ENCODE data around the gene TLK2.

The TLK2 gene

DNA sequence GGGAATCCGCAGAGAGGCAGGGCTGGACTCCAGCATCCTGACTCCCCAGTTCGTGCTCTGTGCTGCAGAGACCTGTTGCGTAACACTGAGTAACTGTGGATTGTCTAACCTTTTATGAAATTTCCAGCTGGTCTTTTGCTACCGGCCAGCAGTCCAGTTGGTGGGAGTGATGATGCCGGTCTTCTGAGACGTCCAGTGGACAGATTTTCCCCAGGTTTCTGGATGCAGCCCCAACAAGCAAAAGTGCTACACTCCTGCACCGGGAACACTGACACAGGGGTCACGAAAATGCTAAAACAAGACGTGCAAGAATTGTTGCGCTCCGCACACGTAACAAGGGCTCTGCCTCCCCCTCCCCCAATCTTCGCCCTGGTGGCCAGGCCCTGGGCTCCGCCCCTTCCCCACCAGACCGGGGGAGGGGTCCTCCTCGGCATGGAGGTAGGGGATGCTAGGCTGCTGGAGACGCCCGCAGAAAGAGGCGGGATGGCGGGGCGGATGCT, 148.1 kb downstream of the TLK2 start:
- H3K4me1 ChIP-seq (ENCODE audit: control insufficient read depth, insufficient read depth, low read length) = 0 out of 2 replicates have a peak, but pooled peaks cover 2% of the 10 kb centered on the region
- no peaks in the 10 kb centered on the region for H3K9me3 ChIP-seq (ENCODE audit: control insufficient read depth, insufficient read depth, low read depth, low read length)
- TF ChIP-seq ZNF473 (tag by site-specific recombination; IDR thresholded peaks at IDR 0.05) (no peak), ZBTB1 (tag by site-specific recombination; IDR thresholded peaks at IDR 0.05) (0 out of 2 replicates have a peak, but pooled peaks have one; percentile 21), ZNF324 (tag by site-specific recombination; IDR thresholded peaks at IDR 0.05) (no peak), ZNF549 (tag by site-specific recombination; IDR thresholded peaks at IDR 0.05) (no peak), ZNF76 (tag by site-specific recombination; IDR thresholded peaks at IDR 0.05; ENCODE audit: borderline replicate concordance, low read depth) (no peak), ZNF138 (tag by site-specific recombination; IDR thresholded peaks at IDR 0.05; ENCODE audit: borderline replicate concordance) (no peak), KLF9 (tag by site-specific recombination; IDR thresholded peaks at IDR 0.05; ENCODE audit: low read depth) (peak; percentile 72), ZNF175 (tag by site-specific recombination; IDR thresholded peaks at IDR 0.05) (no peak), ZNF707 (tag by site-specific recombination; IDR thresholded peaks at IDR 0.05) (no peak), ZNF544 (tag by site-specific recombination; IDR thresholded peaks at IDR 0.05) (no peak), ZNF302 (tag by site-specific recombination; IDR thresholded peaks at IDR 0.05; ENCODE audit: low read depth) (no peak), KLF10 (tag by site-specific recombination; IDR thresholded peaks at IDR 0.05) (no peak), SCRT1 (tag by site-specific recombination; IDR thresholded peaks at IDR 0.05; ENCODE audit: borderline replicate concordance) (peak; percentile 72; the same call in 1 of the 2 replicates), ZEB2 (tag by site-specific recombination; IDR thresholded peaks at IDR 0.05) (no peak), SCRT2 (tag by site-specific recombination; IDR thresholded peaks at IDR 0.05) (peak; percentile 88), KLF16 (tag by site-specific recombination; IDR thresholded peaks at IDR 0.05) (no peak)
- TF ChIP-seq, protein P1, sequence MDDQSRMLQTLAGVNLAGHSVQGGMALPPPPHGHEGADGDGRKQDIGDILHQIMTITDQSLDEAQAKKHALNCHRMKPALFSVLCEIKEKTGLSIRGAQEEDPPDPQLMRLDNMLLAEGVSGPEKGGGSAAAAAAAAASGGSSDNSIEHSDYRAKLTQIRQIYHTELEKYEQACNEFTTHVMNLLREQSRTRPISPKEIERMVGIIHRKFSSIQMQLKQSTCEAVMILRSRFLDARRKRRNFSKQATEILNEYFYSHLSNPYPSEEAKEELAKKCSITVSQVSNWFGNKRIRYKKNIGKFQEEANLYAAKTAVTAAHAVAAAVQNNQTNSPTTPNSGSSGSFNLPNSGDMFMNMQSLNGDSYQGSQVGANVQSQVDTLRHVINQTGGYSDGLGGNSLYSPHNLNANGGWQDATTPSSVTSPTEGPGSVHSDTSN (CRISPR knock-in tag; IDR thresholded peaks at IDR 0.05) = peak; percentile 61; the same call in 1 of the 2 replicates
- TF ChIP-seq, protein P2, sequence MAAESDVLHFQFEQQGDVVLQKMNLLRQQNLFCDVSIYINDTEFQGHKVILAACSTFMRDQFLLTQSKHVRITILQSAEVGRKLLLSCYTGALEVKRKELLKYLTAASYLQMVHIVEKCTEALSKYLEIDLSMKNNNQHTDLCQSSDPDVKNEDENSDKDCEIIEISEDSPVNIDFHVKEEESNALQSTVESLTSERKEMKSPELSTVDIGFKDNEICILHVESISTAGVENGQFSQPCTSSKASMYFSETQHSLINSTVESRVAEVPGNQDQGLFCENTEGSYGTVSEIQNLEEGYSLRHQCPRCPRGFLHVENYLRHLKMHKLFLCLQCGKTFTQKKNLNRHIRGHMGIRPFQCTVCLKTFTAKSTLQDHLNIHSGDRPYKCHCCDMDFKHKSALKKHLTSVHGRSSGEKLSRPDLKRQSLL (tag by site-specific recombination; IDR thresholded peaks at IDR 0.05) = 0 out of 2 replicates have a peak, but pooled peaks have one; percentile 27
- TF ChIP-seq, protein P3, sequence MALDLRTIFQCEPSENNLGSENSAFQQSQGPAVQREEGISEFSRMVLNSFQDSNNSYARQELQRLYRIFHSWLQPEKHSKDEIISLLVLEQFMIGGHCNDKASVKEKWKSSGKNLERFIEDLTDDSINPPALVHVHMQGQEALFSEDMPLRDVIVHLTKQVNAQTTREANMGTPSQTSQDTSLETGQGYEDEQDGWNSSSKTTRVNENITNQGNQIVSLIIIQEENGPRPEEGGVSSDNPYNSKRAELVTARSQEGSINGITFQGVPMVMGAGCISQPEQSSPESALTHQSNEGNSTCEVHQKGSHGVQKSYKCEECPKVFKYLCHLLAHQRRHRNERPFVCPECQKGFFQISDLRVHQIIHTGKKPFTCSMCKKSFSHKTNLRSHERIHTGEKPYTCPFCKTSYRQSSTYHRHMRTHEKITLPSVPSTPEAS (tag by site-specific recombination; IDR thresholded peaks at IDR 0.05) = no peak
- TF ChIP-seq, protein P4, sequence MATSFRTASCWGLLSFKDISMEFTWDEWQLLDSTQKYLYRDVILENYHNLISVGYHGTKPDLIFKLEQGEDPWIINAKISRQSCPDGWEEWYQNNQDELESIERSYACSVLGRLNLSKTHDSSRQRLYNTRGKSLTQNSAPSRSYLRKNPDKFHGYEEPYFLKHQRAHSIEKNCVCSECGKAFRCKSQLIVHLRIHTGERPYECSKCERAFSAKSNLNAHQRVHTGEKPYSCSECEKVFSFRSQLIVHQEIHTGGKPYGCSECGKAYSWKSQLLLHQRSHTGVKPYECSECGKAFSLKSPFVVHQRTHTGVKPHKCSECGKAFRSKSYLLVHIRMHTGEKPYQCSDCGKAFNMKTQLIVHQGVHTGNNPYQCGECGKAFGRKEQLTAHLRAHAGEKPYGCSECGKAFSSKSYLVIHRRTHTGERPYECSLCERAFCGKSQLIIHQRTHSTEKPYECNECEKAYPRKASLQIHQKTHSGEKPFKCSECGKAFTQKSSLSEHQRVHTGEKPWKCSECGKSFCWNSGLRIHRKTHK (tag by site-specific recombination; IDR thresholded peaks at IDR 0.05) = no peak
- POLR2A ChIA-PET = no interaction called here
- peaks cover 0 to 15% of the 10 kb centered on the region in 2 experiments; a peak in 1 of 3 replicates for H3K36me3 ChIP-seq (ENCODE audit: control insufficient read depth in 2 of 2, insufficient read depth in 1 of 2, low read length in 2 of 2)
- peak overlapping the region; percentile 64 for H3K4me3 ChIP-seq (ENCODE audit: low read depth, low read length)
- CTCF ChIA-PET = no interaction called here
- peak overlapping the region; percentile 82; the same call in 1 of the 2 replicates for H3K27ac ChIP-seq (ENCODE audit: extremely low read depth, low read depth, low read length)

DNA sequence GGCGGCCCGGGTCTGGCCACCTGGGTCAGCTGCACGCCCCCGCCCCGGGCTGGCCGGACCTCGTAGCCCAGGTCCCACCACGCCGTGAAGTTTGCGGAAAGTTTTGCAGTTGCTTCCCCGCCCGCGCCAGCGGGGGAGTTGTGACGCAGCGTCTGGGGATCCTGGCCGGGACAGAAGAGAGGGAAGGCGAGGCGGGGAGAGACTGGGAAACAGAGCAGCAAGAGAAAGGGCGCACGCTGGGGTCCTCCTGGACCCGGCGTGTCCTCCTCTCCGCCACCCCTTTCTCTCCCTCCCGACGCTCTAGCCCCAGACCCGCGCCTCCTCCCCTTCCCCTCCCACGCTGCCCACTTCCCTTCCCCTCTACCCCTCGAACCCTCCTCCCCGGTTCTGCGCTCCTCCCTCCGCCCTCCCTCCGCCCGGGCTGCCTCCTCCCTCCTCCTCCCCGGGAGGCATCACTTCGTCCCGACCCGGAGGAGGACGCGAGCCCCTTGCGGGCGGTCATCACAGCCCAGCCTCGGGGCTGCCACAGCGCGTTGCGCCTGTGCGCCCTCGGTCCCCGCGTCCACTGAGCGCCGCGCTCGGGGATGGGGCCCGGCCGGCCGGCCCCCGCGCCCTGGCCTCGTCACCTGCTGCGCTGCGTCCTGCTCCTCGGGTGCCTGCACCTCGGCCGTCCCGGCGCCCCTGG, 148.7 kb downstream of the TLK2 start, which contains the start of gene MRC2:
TSS of gene MRC2 (plus strand) at position 452 of the 685 bp plus-strand sequence. CDS start at position 585, 133 bp downstream.
- peaks cover 2% of the 10 kb centered on the region; the same call in 1 of the 2 replicates for H3K4me1 ChIP-seq (ENCODE audit: control insufficient read depth, insufficient read depth, low read length)
- H3K36me3 ChIP-seq (ENCODE audit: control insufficient read depth in 2 of 2, insufficient read depth in 1 of 2, low read length in 2 of 2) = peaks cover 0 to 15% of the 10 kb centered on the region in 2 experiments; a peak in 1 of 3 replicates
- no peaks in the 10 kb centered on the region for H3K9me3 ChIP-seq (ENCODE audit: control insufficient read depth, insufficient read depth, low read depth, low read length)
- POLR2A ChIA-PET = no interaction called here
- CTCF ChIA-PET = no interaction called here
- peak within 1 kb of the TSS; percentile 82; the same call in 1 of the 2 replicates for H3K27ac ChIP-seq (ENCODE audit: extremely low read depth, low read depth, low read length)
- peak within 1 kb of the TSS; percentile 64 for H3K4me3 ChIP-seq (ENCODE audit: low read depth, low read length)
- TF ChIP-seq ZEB2 (tag by site-specific recombination; IDR thresholded peaks at IDR 0.05) (0 out of 2 replicates have a peak, but pooled peaks have one; percentile 47), ZSCAN30 (tag by site-specific recombination; IDR thresholded peaks at IDR 0.05) (peak; percentile 22; the same call in 1 of the 2 replicates), ZNF423 (tag by site-specific recombination; IDR thresholded peaks at IDR 0.05) (peak; percentile 16; the same call in 1 of the 2 replicates), ZNF792 (tag by site-specific recombination; IDR thresholded peaks at IDR 0.05) (peak; percentile 42; the same call in 1 of the 2 replicates), ZBTB20 (tag by site-specific recombination; IDR thresholded peaks at IDR 0.05) (peak; percentile 82; the same call in 1 of the 2 replicates), WT1 (tag by site-specific recombination; IDR thresholded peaks at IDR 0.05) (peak; percentile 78), ZNF560 (tag by site-specific recombination; IDR thresholded peaks at IDR 0.05; ENCODE audit: borderline replicate concordance) (no peak), ZNF433 (tag by site-specific recombination; IDR thresholded peaks at IDR 0.05; ENCODE audit: low read depth) (no peak)

All from HEK293 (cell line).